DMS53 treated with DMSO at 0.1 percent for 48 hours (cell line): ENCODE measurements around the gene LOXL3.

Source experiments
- DNase-seq: peaks from one replicate; lab custom pipeline; 2025; ENCODE audit not compliant: unreplicated experiment; lab: John Stamatoyannopoulos, UW

LOXL3 gene

DNA sequence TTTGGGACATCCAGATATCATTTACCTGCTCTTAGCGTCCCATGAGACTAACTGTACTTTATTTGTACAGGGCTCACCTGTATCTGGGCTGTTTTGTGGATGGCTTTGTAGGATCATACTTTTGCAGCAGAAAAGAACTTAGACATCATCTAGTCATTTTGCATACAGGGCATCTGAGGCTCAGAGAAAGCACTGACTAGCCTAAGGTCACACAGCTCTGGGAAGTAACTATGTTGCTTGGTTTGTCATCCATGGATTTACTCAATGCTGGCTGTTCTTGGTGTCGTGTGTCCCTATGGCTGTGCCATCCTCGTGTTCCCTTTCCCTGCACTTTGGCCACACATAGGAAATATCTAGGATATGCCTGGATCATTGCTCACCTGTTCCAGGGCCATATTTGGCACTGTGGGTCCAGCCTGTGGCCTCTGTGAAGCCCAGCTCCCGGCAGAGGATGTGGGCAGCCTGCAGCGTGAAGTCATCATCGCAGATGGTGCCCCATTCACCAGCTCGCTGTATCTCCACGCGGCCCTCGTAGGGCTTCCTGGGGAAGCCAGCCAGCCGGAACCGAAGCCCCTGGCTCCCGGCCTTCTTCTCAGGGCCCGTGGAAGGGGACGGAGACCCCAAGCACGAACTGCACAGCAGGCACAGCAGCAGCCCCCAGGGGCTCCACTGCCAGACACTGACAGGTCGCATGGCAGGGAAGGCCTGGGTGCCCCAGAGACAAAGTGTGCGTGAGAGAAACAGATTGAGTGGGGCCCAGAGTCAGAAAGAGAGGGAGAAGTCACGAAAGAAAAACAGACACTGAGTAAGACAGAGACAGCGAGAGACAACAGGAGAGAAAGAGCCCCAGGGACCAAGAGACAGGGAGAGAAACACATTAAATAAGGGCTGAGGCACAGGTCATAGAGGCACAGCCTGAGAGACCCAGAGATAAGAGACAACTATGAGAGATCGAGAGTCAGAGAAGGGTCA lies 1.5 kb downstream of the LOXL3 start:
- DNase-seq = no peak

DNA sequence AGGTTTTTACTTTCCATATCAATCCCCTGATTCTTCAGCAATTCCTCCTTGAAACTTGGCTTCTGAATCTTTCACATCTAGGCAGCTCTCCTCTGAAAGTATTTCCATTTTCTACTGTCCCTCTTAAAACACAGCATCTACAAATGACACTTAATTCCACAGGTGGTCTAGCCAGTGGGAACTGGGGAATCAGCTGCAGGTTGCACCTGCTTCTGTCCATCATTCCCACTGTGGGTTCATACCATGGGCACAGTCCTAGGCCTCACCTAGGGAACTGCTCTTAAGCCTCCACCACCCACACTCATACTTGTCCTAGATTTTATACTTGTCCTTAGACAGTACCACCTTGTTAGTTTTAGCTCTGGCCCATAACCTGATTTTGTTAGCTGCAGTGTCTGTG lies 2.2 kb downstream of the LOXL3 start:
- DNase-seq = no peak

DNA sequence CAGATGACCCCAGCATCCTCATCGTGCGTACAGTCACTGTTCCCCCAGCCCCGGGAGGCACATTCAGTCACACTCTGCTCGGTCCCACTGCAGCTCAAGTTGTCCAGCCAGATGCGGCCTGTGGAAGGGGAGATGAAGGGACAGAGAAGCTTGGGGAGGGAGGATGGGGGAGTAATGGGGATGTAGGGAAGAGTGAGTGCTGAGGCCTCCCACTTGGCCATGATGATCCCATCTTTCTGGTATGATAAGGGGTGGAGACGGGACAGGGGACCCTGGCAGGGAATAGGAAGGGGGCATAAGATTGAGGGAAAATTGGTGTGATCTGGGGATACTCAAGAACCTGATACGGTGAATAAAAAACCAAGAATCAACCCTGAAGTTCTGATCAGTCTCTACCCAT lies 3.5 kb downstream of the LOXL3 start:
- no peak for DNase-seq

DNA sequence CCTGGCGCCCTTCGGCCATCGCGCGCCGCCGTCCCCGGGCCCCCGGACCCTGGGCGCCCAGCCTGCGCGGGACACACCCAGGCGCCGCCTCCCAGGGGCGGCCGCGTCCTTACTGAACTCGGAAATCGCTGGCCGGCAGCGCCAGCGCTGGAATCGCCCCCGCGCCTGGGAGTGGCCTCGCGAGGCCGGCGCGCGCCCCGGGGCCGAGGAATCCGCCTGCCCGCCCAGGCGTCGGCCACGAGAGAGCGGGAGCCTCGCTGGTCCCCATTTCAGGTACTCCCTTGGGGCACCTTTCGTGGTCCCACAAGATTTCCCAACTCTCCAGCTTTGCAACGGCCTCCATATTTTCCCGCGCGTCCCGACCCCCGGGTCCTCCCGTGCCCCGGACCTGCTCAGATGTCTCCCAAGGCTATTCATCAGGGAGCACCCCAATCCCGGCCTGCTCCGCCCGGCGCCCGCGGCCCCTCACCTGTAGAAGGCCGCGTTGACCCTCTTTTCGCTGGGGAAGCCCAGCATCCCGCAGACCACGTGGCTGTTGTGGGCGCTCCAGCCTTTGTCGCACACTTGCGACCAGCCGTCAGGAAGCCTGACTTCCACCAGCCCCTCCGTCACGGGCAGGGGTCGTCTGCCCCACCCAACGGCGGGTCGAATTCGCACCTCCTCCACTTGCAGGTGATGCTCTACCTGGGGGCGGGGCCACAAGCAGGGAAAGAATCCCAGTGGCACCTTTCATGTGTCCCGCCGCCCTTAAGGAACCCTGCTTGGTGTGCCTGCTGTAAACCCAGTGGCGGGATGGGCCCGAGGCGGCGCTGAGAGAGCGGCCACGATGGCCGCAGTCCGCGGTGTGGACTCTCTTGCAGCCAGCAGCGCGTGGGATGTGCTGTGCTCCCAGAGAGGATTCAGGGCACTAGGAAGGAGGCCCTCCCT lies 4.6 kb downstream of the LOXL3 start:
- DNase-seq = peak; percentile 35

DNA sequence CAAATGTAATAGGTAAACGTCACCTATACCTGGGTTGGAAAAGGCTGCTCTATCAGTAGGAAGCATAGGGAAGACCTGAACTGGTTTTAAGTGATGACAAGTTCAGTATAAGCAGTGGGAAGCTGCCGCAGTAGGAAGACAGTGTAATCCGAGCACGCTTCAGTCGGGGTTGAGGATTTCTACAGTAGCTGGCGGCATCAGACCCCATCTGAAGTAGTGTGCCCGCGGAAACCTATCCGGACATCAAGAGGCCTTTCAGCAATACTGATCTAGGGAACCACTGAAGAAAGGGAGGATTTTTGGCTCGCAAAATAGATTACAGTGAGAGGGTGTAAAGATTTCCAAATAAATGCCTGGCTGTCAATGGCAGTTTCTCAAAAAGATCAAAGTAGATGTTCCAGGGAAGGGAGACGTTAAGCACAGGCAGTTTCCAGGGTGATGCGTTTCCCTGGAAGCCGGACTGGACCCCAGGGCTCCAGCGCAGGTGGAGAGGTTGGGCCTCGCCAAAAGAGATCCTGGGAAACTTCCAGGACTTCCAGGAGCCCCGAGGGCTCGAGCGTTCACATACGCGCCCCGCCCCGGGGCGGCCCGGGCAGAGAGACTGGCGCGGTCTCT lies 5.3 kb downstream of the LOXL3 start:
- no peak for DNase-seq

DNA sequence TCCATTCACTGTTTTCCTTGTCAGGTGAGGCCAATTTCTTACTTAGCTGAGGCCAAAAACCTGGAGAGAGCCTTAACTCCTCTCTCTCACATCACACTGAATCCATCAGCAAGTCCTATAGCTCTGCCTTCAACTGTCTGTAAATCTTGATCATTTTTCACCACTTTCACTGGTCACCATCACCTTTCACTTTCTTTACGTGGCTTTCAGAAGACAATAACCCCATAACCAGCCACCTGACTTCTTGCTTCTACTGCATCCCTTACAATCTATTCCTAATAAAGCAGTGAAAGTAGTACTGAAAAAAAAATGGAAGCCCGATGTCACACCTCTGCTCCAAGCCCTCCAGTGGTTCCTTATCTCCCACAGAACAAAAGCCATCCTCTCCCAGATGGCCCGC lies 7.7 kb downstream of the LOXL3 start:
- DNase-seq = no peak

DNA sequence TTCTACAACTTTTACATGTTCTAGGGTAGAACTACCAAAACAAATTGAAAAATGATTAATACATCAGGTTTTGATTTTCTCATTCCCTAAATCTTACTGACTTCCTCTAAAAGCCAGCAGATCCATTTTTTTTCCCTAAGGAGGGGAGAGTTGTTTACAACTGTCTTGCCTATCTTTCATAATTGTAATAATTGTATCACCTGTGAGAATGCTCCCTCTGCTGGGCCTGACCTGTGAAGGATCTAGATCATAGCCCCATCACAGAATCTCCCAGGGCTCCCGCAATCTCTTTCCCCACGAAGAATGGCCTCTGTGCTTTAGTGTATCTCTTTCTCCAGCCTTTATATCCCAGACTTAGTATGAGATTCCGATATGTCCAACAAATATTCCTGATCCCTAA lies 9.1 kb downstream of the LOXL3 start:
- peak; percentile 13 for DNase-seq

DNA sequence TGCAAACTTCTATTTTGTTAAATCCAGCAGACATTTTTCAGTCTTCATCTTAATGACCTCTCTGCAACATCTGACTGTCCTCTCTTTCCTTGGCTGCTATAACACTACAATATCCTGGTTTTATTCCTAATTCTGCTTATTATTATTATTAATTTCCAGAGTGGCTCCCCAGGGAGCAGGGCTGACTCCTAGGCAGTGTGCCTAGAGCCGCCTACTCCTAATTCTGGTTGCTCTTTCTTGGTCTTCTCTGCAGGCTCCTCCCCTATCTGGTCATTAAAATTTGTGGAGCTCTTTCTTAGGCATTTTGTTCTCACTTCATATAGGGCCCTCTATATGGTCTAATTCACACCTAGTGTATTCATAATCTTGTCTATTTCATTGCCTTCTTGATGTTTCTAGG lies 10.8 kb downstream of the LOXL3 start:
- no peak for DNase-seq

DNA sequence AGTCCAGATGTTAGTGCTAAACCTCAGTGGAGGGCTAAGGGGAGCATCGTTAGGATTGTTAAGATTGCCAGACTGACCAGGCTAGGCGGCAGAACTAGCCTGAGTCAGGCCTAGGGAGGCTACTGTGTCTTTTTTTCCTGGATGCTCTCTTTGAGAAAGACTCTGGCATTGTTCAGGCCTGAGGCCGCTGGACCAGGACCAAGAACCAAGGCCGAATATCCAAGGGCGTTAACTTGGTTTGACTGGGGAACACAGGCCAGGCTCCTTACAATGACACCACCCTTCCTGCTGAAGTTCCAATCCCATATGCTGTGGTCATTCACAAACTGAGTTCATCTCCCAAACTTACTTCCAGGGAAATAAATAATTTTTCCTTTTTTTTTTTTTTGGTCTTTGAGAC lies 13.5 kb downstream of the LOXL3 start:
- DNase-seq = no peak

DNA sequence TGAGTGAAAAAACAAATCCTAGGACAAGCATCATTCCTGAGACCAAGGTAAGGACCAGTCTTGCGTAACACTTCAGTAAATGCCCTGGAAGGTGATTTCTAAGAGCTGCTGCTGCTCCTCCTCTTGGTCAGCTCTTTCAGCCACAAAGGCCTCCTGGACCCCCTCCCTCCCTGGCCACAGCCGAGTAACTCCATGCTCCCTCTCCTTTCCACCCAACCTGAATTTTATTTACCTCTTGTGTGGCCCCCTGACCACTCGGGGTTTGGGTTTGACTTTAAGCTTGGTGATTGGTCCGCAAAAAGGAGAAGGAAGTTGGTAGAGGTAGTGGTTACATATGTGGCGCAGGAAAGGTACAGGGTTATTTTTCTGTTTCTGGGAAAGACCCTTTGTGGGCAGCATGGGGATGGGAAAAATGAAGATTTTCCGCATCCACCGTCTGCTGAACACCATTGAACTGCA lies 14.8 kb downstream of the LOXL3 start:
- DNase-seq = no peak

DNA sequence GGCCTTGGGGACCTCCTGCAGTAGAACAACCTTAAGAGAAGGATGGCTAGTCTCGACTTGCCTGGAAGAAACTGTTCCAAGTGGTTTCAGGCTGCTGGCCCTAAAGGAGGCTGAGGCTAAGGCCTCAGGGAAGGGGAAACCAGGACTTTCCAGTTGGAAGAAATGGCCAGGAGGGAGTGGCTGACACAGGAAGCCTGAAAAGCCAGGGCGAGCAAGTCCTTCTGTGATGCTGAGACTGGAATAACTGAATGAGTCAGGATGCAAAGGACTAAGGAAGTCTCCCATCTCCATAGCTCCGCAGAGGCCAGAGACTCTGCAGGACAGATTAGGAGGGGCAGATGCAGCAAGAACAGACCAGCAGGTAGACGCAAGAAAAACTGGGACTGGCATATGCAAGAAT lies 16.6 kb downstream of the LOXL3 start:
- DNase-seq = no peak

DNA sequence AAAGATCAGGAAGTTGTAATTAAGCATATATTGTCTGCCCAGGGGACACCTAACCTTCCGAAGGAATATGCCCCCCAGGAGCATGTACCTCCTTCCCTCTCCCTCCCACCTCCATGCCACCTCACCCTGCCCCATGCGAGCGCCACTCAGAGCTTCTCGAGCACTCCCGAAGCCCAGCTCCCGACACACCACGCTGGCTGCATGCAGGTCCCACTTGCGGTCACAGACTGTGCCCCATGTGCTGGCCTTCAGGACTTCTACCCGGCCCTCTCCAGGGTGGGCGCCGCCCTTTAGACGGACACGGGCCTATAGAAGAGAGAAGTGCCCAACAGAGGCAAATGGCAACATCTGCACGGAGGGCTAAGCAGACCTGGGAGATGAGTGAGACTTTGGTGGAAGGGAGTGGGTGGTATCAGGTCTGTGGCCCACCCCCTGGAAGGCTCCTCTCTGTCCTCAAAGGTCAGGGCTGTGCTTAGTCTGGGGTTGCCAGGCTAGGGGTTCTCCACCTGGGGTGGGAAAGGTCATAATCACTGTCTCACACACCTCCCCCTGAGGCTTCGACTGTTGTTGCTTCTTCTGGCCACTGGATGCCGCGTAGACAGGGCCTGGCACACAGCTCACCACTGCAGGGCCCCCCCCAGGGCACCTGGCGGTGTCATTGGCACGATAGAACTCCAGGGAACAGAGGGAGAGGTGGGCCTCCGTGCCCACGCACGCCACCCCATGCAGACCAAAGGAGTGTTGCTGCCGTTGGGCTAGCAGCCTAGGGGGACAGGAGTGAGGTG lies 17.4 kb downstream of the LOXL3 start:
- no peak for DNase-seq

DNA sequence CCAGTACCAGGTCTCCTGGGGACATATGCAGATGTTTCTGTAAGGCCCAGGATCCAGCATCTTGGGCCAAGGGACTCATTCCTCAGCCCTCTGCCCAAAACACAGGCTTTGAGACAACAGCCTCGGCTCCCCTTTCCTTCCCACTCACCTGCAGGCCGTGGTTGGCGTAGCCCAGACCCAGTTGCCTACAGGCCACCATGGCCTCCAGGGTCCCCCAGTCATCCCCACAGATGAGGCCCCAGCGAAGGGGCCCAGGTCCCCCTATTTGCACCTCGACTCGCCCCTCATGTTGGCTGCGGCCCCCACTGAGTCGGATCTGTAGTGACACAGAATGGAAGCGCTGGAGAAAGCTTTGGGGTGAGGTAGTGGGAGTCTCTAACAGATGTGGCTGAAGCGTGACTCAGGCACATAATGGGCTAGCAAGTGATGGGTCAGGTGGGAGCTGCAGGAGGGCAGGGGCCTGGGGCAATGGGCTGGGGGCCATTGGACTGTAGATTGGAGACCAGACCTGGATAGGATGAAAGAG lies 18.2 kb downstream of the LOXL3 start:
- DNase-seq = no peak

DNA sequence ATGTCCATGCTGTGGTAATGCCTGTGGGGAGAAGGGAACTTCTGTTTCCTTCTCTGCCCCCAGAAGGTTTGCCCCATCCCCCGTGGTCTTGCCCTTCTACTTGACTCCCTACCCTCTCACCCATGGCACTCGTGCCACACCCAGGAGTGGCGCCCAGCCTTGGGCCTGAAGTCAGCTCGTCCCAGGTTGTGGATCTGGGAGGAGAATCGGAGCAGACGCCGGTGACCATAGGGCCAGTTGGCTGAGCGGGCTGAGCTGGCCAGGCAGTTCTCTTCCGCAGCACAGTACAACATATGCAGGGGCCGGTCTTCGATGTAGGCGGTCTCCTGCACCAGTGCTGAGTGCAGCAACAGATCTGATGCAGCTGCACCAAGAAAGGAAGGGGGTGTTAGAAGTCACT lies 19.3 kb downstream of the LOXL3 start:
- DNase-seq = no peak

DNA sequence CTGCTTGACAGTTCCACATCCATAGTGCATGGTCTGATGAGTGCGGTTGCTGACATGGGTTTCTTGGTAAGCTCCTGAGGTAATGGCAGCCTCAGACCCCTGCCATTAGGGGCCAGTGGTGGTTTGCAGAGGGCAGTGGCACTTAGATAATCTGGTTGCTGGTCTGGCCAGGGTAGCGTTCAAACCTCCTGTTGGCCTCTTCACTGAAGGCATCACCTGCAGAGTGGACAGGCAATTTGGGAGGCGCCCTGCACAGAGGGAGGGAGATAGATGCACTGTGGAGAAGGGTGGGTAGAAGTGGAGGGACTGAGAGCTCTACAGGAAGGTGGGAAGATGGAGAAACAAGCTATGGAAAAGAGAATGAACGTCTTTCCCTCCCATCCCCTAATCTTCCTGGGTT lies 20.3 kb downstream of the LOXL3 start:
- no peak for DNase-seq

DNA sequence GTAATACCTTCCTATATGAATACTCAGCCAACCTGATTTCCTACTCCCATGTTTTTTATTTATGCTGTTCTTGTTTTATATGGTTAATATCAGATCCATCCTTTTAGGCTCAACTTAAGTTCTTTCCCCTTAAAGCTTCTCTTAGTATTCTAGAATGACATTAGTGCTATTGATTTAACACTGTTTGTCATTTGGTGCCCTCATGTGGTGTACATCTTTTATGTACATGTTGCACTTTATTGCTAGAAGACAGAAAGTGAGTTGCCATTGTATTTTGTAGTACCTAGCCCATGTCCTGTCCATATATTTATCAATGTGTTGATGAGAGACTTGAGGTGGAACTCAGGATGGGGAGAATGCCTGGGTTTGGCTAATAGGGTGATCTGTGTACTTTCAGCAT lies 21.5 kb downstream of the LOXL3 start:
- DNase-seq = peak; percentile 32

DNA sequence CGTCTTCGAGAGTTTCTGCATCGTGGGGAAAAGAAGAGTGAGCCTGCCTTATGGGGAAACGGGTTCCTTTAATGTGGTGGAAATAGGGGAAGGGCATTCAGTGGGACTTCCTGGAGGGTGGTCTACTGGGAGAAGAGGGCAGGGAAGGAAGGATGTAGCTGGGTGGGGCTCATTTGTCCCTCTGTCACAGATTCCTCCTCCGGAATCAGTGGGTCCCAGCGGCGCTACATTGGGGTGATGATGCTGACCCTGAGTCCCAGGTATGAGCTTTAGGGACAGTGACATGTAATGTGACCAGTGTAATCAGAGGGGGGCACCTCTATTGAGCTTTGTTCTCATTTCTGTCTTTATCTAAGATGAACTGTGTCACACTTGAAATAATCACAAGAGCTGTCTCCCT lies 22.1 kb downstream of the LOXL3 start:
- DNase-seq = no peak

DNA sequence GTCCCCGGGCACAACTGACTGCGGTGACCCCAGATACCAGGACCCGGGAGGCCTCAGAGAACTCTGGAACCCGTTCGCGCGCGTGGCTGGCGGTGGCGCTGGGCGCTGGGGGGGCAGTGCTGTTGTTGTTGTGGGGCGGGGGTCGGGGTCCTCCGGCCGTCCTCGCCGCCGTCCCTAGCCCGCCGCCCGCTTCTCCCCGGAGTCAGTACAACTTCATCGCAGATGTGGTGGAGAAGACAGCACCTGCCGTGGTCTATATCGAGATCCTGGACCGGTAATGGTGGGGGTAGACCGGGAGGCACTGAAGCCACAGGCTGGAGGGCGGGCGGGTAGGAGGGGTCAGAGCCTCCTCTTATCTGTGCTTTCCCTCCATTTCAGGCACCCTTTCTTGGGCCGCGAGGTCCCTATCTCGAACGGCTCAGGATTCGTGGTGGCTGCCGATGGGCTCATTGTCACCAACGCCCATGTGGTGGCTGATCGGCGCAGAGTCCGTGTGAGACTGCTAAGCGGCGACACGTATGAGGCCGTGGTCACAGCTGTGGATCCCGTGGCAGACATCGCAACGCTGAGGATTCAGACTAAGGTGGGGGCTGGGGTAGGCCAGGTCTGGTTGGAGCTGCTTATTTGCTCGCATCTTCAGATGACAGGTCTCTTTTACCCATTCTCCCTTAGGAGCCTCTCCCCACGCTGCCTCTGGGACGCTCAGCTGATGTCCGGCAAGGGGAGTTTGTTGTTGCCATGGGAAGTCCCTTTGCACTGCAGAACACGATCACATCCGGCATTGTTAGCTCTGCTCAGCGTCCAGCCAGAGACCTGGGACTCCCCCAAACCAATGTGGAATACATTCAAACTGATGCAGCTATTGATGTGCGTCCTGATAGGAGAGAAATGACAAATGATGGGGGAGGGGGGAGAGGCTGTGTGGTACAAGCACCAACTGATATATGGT lies 23.2 kb downstream of the LOXL3 start:
- peak; percentile 18 for DNase-seq
